ENCODE results near the gene ADAMTS14. TPM values are rescaled to one million over a fixed set of nuclear protein-coding genes. Genes with fewer than 3 reads are reported as not detected.

Gene ADAMTS14
- total RNA-seq, 4 donors from 2014 or later = 0.15 to 0.51 (median 0.40) TPM

- Histone ChIP-seq H3K4me3 (no peak overlapping the region), H3K27ac (no peak overlapping the region), H3K27me3 (peaks cover 4% of the 10 kb centered on the region), H3K4me1 (no peaks in the 10 kb centered on the region), H3K9me3 (no peaks in the 10 kb centered on the region), H3K36me3 (no peaks in the 10 kb centered on the region)
- TF ChIP-seq POLR2AphosphoS5 (IDR thresholded peaks at IDR 0.05) (no peak), POLR2A (IDR thresholded peaks at IDR 0.05) (no peak), EP300 (IDR thresholded peaks at IDR 0.05) (no peak), CTCF (IDR thresholded peaks at IDR 0.05) (no peak)
- WGBS = 93% methylated on average over 1 of the region's 1 CpG
- DNase-seq (ENCODE audit: low spot score in 2 of 2) = no peak
These were observed 60.7 kb downstream of the ADAMTS14 start for GRCh38 chr10:70733051-70733450.

GRCh38 chr10:70735161-70735560, 62.9 kb downstream of the ADAMTS14 start:
- TF ChIP-seq CTCF (IDR thresholded peaks at IDR 0.05) (no peak), POLR2AphosphoS5 (IDR thresholded peaks at IDR 0.05) (no peak), POLR2A (IDR thresholded peaks at IDR 0.05) (no peak), EP300 (IDR thresholded peaks at IDR 0.05) (no peak)
- DNase-seq (ENCODE audit: low spot score in 2 of 2) = no peak
- Histone ChIP-seq H3K27ac (no peak overlapping the region), H3K36me3 (no peaks in the 10 kb centered on the region), H3K27me3 (peaks cover 4% of the 10 kb centered on the region), H3K9me3 (no peaks in the 10 kb centered on the region), H3K4me1 (no peaks in the 10 kb centered on the region), H3K4me3 (no peak overlapping the region)
- no CpG with 5 or more reads among the region's 3 CpGs for WGBS

GRCh38 chr10:70736525-70736924, 64.2 kb downstream of the ADAMTS14 start:
- DNase-seq (ENCODE audit: low spot score in 2 of 2) = no peak
- H3K27me3 ChIP-seq = peaks cover 4% of the 10 kb centered on the region
- H3K27ac ChIP-seq = no peak overlapping the region
- H3K36me3 ChIP-seq = no peaks in the 10 kb centered on the region
- H3K4me3 ChIP-seq = no peak overlapping the region
- no peak for TF ChIP-seq POLR2A (IDR thresholded peaks at IDR 0.05)
- no peak for TF ChIP-seq POLR2AphosphoS5 (IDR thresholded peaks at IDR 0.05)
- no peak for TF ChIP-seq EP300 (IDR thresholded peaks at IDR 0.05)
- no peak for TF ChIP-seq CTCF (IDR thresholded peaks at IDR 0.05)
- 93% methylated on average over 3 of the region's 3 CpGs for WGBS
- H3K4me1 ChIP-seq = no peaks in the 10 kb centered on the region
- no peaks in the 10 kb centered on the region for H3K9me3 ChIP-seq

- Histone ChIP-seq H3K27ac (no peak overlapping the region), H3K36me3 (no peaks in the 10 kb centered on the region), H3K4me1 (peaks cover 3% of the 10 kb centered on the region), H3K9me3 (no peaks in the 10 kb centered on the region), H3K4me3 (no peak overlapping the region), H3K27me3 (peaks cover 4% of the 10 kb centered on the region)
- 76% methylated on average over 6 of the region's 6 CpGs for WGBS
- no peak for DNase-seq (ENCODE audit: low spot score in 2 of 2)
- no peak for TF ChIP-seq CTCF (IDR thresholded peaks at IDR 0.05)
- TF ChIP-seq POLR2A (IDR thresholded peaks at IDR 0.05) = no peak
- no peak for TF ChIP-seq EP300 (IDR thresholded peaks at IDR 0.05)
- TF ChIP-seq POLR2AphosphoS5 (IDR thresholded peaks at IDR 0.05) = no peak
These were observed 64.9 kb downstream of the ADAMTS14 start for GRCh38 chr10:70737250-70737649.

GRCh38 chr10:70738006-70738760, 65.9 kb downstream of the ADAMTS14 start:
- no peak for DNase-seq (ENCODE audit: low spot score in 2 of 2)
- TF ChIP-seq CTCF (IDR thresholded peaks at IDR 0.05) (no peak), POLR2AphosphoS5 (IDR thresholded peaks at IDR 0.05) (no peak), EP300 (IDR thresholded peaks at IDR 0.05) (no peak), POLR2A (IDR thresholded peaks at IDR 0.05) (no peak)
- H3K4me3 ChIP-seq = no peak overlapping the region
- no peaks in the 10 kb centered on the region for H3K9me3 ChIP-seq
- peaks cover 12% of the 10 kb centered on the region for H3K4me1 ChIP-seq
- H3K27ac ChIP-seq = no peak overlapping the region
- 87% methylated on average over 3 of the region's 3 CpGs for WGBS
- no peaks in the 10 kb centered on the region for H3K36me3 ChIP-seq
- peaks cover 4% of the 10 kb centered on the region for H3K27me3 ChIP-seq
